HG03558 (cell line): ENCODE measurements around the gene PJA2.

Experiments used
- ATAC-seq: cut with Tn5 transposase; IDR thresholded peaks from one replicate; pipeline ENCODE4 v1.9.1; 2021; ENCODE audit warnings: moderate number of reproducible peaks; ENCODE audit not compliant: unreplicated experiment; ENCODE audit errors: extremely low read depth

PJA2 gene

DNA sequence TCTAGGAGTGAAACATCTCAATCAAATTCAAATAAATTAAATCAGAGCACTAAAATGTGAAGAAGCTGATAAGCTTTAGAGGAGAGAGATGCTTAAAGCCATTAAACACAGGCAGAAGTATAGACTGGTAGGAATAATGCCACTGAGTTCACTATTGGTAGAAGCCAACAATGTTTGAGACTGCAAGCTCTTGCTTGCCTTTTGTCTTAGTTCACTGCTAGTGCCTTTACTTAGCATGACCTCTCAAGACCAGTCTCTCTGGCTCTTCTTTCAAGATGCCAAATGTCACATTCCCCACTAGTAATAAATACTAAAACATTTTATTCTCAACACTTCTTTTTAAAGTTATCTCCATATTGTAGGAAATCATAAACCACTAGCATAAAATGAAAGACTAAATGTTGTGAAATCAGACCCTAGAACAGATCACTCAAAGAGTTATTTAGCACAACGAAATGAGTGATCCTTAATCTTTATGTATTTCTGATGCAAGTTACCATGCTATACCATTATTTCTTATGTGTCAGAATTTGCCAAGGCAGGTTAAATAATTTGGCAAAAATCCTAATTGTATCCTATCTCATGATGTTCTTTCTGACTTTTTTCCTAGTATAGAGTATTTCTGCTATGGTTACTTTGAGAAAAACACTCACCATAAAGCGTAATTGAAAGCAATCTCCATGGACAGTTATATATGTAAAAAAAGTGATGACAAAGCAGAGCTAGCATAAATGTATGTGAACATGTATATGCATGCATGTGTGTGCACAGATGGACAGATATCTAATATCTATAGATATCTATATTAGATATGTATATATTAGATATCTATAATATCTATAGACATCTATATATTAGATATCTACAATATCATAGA is 57.5 kb downstream of the PJA2 start:
- ATAC-seq, result no peak

GRCh38 chr5:109350537-109351270 is 59.1 kb downstream of the PJA2 start:
- ATAC-seq, result no peak

- ATAC-seq, result no peak
These were observed 60.4 kb downstream of the PJA2 start for GRCh38 chr5:109349388-109349787.

- no peak for ATAC-seq
These were observed 62.4 kb downstream of the PJA2 start for GRCh38 chr5:109347252-109347888.

DNA sequence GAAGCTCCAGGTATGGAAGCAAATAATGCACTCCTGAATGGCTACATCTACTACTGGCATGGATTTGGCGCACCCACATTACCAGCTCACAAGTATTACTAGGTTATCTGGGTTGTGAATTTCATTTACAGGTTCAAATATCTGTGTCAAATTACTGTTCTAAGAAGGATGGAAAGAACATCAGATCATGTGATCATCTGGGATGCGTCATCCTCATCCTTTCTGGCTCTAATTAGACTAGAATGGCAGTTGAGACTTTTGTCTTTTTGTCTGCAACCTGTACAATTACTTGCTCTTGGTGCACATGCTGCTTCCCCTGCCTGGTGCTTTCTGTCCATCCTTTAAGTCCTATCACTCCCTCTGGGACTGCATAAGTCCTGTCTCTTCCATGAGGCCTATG is 64.1 kb downstream of the PJA2 start:
- ATAC-seq, result no peak

GRCh38 chr5:109340351-109340750 is 69.4 kb downstream of the PJA2 start:
- ATAC-seq, result no peak

- no peak for ATAC-seq
These were observed 74.7 kb downstream of the PJA2 start for GRCh38 chr5:109335114-109335513.

GRCh38 chr5:109334056-109334455 is 75.7 kb downstream of the PJA2 start:
- ATAC-seq, result no peak

GRCh38 chr5:109329333-109330237 is 80.2 kb downstream of the PJA2 start:
- no peak for ATAC-seq

DNA sequence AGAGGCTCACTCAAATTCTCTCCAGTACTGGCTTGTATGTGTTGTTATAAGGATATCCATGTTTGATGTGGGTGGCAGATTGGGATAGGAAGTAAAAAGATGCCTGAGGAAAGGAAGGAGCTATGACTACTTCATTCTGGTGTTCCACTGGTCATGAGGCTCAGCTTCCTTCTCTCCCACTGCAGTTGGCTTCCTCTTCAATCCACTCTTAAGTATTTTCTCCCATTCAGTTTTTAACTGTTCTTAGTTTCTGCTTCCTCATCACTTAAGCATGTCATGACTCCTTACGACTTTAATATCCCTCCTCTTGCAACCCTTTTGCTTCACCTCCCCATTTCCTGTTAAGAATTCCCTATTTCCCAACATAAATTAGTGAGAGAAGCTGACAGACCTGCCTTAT is 81.1 kb downstream of the PJA2 start:
- ATAC-seq, result no peak

GRCh38 chr5:109327570-109327969 is 82.2 kb downstream of the PJA2 start:
- ATAC-seq, result no peak

DNA sequence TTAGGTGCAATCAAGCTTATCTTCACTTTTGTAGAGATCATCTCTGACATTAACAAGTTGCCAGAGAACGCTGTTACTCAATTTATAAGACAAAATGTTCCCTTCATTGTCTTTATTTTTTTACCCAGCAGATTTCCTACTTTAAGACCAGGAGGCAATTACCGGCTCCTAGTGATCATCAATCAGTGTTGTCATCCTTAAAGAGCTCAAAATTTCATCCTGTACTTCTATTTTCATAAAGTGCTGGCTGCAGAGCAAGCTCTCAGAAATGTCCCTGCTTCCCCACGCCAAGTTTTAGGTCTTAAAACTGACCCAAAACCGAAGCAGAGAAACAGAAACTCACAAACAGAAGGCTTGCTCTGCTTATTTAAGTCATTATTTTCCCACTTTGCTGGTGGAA is 82.9 kb downstream of the PJA2 start:
- no peak for ATAC-seq

DNA sequence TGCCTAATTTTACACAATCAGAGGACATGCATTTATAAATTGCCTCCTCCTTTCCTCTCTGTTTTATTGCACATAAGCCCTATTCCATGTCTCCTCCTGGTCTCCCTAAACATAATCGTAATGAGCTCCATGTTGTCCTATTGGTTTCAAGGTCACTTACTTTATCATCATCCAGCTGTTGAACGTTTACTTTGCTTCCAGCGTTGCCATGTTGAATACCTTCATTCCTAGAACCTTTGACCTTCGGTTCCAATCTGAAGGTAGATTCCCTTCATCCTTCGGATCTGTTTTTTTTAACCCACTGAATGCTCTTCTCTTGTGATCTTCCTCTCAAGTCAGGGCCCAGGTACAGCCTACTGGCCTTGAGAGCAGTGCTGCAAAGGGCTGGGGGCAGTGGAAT is 84.3 kb downstream of the PJA2 start:
- no peak for ATAC-seq

DNA sequence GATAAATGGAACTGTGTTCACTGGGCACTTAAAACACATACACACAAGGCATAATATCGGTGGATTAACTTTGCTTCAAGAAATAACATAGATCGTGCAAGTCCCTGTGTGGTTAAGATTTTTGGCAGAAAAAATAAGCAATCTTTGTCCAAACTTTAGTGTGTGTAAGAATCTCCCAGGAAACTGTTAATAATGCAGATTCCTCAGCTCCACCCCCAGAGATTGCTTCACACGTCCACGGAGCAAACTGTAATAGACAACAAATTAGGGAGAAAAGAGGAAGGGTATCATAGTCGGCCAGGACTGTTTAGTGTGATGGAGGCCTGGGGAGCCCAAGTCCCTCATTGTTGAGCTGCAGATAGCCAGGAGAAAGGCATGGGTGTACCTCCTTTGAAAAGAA is 84.8 kb downstream of the PJA2 start:
- ATAC-seq, result no peak

GRCh38 chr5:109324351-109324750 is 85.4 kb downstream of the PJA2 start:
- ATAC-seq, result no peak

GRCh38 chr5:109322694-109323093 is 87.1 kb downstream of the PJA2 start:
- ATAC-seq, result no peak

GRCh38 chr5:109319351-109319750 is 90.4 kb downstream of the PJA2 start:
- no peak for ATAC-seq

DNA sequence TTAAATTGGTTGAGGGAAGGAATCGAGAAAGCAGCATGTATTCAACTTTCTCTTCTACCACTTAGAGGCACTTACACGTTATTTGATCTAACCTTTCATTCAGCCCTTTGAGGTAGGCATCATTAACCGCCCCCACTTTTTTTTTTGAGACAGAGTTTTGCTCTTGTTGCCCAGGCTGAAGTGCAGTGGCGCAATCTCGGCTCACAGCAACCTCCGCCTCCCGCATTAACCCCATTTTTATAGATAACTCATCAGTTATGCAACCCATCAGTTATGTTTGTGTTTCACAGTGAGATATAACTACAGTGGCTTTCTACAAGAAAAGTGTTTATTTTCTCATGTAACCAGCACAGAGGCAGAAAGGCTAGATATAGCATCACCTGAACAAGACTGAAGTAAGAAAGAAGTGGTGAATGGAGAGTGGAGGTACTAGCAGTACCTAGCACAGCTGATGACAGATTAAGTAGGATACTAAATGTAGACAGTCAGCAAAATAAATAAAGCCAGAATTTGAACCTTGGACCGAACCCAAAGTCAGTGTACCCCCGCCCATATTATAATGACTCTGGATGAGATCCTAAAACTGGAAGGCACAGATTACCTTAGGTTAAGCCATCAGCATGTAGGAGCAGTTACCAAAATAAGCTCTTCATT is 91.2 kb downstream of the PJA2 start:
- ATAC-seq, result no peak

GRCh38 chr5:109316634-109317033 is 93.1 kb downstream of the PJA2 start:
- no peak for ATAC-seq

DNA sequence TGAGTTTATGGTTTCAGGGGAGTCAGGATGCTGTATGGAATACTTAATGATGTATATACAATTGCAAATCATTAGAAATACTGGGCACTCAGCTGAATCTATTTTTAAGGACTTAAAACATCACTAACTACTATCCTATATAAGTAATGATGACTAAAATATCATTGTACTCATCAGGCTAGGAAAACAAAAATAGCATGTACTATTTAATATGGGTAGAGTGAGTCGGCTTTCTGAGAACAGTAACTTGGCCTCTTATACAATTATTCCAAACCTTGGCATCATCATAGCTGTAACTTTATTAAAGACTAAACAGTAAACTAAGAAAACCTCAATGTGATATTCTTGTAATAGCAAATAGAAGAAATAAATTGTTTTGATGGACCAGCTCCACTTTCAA is 94.5 kb downstream of the PJA2 start:
- no peak for ATAC-seq
